SK-N-MC (cell line): ENCODE data around the gene ZFP36.
A peak's percentile ranks its signal among the peaks of the same experiment; 100 is the strongest.
"Not testable (repeated sequence)": the region's sequence is repeated elsewhere in the genome, so short reads cannot be mapped to it uniquely, and the experiment has no call there.

Experiments
- DNase-seq: peaks from one replicate; pipeline ENCODE4 v3.0.0-alpha.2; 2011; ENCODE audit warnings: low read depth, low spot score
- H3K27ac ChIP-seq: fragments of 200-600 bp; sonication (generic); 2 replicates; pipeline ENCODE4 v1.5.1; 2016; ENCODE audit warnings: mixed run types
- H3K36me3 ChIP-seq: fragments of 200-600 bp; sonication (generic); 2 replicates; pipeline ENCODE4 v1.6.1; 2017; ENCODE audit warnings: antibody characterized with exemption, low read length, mixed read lengths; ENCODE audit not compliant: insufficient read depth
- H3K4me3 ChIP-seq: fragments of 200-600 bp; sonication (generic); 2 replicates; pipeline ENCODE4 v1.5.1; 2016
- H3K9ac ChIP-seq: fragments of 200-600 bp; sonication (generic); 2 replicates; pipeline ENCODE4 v1.8.0; 2017; ENCODE audit warnings: mixed run types, mixed read lengths; ENCODE audit not compliant: insufficient read length
- H3K9me3 ChIP-seq: fragments of 200-600 bp; sonication (generic); 2 replicates; pipeline ENCODE4 v1.6.1; 2017; ENCODE audit warnings: low read depth, mild to moderate bottlenecking, antibody characterized with exemption, low read length, moderate library complexity, mixed read lengths
- EZH2 ChIP-seq: fragments of 200-600 bp; sonication (generic); IDR thresholded peaks from one replicate; pipeline ENCODE4 v1.6.1; 2017; ENCODE audit warnings: antibody characterized with exemption
- FOXP2 ChIP-seq: optimal IDR thresholded peaks from 2 replicates; pipeline ENCODE3; 2011; ENCODE audit warnings: mild to moderate bottlenecking, moderate library complexity; ENCODE audit not compliant: insufficient read depth; ENCODE audit errors: extremely low read length, control extremely low read depth
- POLR2AphosphoS5 ChIP-seq: IDR thresholded peaks from 2 replicates; pipeline ENCODE4 v1.6.1; 2012; ENCODE audit warnings: mild to moderate bottlenecking, low read depth, low read length, borderline replicate concordance

Gene ZFP36

DNA sequence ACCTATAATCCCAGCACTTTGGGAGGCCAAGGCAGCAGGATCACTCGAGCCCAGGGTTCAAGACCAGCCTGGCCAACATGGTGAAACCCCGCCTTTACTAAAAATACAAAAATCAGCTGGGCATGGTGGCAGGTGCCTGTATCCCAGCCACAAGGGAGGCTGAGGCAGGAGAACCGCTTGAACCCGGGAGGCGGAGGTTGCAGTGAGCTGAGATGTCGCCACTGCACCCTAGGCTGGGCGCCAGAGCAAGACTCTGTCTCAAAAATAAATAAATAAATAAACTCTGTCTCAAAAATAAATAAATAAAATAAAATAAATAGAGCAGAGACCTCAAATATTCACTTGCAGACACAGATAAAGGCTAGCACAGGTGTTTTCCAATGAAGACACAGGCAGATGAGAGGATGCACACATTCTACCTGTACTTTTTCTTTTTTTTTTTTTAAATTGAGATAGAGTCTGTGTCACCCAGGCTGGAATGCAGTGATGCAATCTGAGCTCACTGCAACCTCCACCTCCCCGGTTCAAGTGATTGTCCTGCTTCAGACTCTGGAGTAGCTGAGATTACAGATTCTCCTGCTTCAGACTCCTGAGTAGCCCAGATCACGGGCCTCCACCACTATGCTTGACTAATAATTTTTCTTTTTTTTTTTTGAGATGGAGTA lies 31.8 kb downstream of the ZFP36 start:
- Histone ChIP-seq H3K36me3 (peaks cover 20% of the 10 kb centered on the region), H3K4me3 (no peak overlapping the region), H3K9ac (no peak overlapping the region), H3K9me3 (no peaks in the 10 kb centered on the region), H3K27ac (no peak overlapping the region)
- no peak for DNase-seq
- no peak for TF ChIP-seq EZH2
- TF ChIP-seq POLR2AphosphoS5, result no peak
- TF ChIP-seq FOXP2, result no peak

- Histone ChIP-seq H3K9ac (peak overlapping the region; percentile 97), H3K36me3 (peaks cover 16% of the 10 kb centered on the region), H3K27ac (peak overlapping the region; percentile 89), H3K9me3 (no peaks in the 10 kb centered on the region), H3K4me3 (peak overlapping the region; percentile 95)
- no peak for DNase-seq
- TF ChIP-seq EZH2, result no peak
- TF ChIP-seq POLR2AphosphoS5, result no peak
- TF ChIP-seq FOXP2, result no peak
Observed at GRCh38 chr19:39444598-39445195, 38.0 kb downstream of the ZFP36 start.

DNA sequence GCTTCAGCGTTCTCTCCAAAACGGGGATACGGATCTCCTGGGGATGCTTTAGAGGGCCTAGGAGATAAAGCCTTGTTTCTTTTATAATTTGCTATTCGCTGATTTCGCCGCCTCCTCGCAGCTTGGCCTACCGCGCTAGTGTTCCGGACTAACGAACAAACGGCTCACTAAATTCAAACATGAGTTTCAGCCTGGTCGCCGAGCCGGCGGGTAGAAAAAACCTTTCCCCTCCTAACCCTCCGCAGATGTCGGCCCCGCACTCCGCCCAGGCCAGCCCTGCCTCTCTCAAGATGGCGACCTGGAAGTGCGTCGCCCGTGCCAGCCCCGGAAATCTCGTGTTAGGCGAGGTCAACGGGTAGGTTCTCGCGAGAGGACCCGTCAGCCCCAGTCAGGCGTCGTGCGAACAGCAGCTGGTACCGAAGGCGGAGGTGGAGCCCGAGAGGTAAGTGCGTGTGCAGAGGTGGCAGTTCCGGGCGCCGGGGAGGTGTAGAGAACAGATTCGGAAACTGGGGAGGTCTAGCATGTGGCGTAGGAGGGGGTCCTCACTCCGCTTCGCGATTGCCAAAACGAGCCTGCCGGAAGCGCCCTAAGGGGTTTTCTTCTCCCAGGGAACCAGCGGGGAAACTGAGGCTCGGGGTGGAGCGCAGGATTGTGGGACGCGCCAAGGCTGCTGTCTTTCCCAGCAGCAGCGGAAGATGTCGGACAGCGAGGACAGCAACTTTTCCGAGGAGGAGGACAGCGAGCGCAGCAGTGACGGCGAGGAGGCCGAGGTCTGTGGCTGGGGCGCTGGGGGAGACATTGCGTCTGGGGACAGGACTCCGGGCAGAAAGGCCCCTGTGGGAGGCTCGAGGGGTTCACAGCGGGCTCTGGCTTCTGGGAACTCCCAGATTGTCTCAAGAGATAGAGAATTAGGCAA lies 38.8 kb downstream of the ZFP36 start, which contains the start of gene SUPT5H:
Gene SUPT5H (plus strand): TSS at position 387 of the 916 bp plus-strand sequence. CDS start 309 bp downstream, at position 696.
- no peak for TF ChIP-seq FOXP2
- peak; percentile 93 for TF ChIP-seq POLR2AphosphoS5
- Histone ChIP-seq H3K27ac (peak within 1 kb of the TSS; percentile 89), H3K9me3 (no peaks in the 10 kb centered on the region), H3K4me3 (peak within 1 kb of the TSS; percentile 95), H3K36me3 (peaks cover 16% of the 10 kb centered on the region), H3K9ac (peak within 1 kb of the TSS; percentile 97)
- DNase-seq, result peak; percentile 79

- peaks cover 20% of the 10 kb centered on the region for H3K36me3 ChIP-seq
- H3K9me3 ChIP-seq, result no peaks in the 10 kb centered on the region
- DNase-seq, result no peak
- no peak overlapping the region; the same call in 1 of the 2 replicates for H3K27ac ChIP-seq
- H3K9ac ChIP-seq, result peak overlapping the region; percentile 97
- peak overlapping the region; percentile 95 for H3K4me3 ChIP-seq
- TF ChIP-seq EZH2 (no peak), FOXP2 (no peak), POLR2AphosphoS5 (no peak)
Observed at GRCh38 chr19:39446365-39447084, 39.9 kb downstream of the ZFP36 start.

DNA sequence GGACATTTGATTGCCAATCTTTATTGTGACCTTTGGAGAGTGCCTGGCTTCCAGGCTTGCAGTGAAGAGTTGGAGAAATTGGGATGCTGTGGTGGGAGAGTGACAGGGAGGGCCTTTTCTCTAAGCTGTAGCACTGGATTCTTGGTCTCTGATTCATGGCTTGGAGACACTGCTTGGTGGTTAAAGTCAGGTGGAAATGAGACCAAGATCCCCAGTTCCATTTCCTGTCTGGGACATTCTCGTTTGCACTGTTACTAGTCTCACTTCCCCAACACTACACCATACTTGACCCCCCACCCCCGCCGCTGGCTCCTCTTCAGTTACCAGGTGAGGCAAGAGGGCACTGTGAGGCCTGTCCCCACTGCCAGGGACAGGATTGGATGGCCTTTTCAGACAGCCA lies 41.6 kb downstream of the ZFP36 start:
- Histone ChIP-seq H3K4me3 (no peak overlapping the region), H3K36me3 (peaks cover 34% of the 10 kb centered on the region), H3K27ac (no peak overlapping the region), H3K9ac (no peak overlapping the region), H3K9me3 (no peaks in the 10 kb centered on the region)
- DNase-seq, result no peak
- TF ChIP-seq POLR2AphosphoS5, result no peak
- TF ChIP-seq EZH2, result no peak
- TF ChIP-seq FOXP2, result no peak

DNA sequence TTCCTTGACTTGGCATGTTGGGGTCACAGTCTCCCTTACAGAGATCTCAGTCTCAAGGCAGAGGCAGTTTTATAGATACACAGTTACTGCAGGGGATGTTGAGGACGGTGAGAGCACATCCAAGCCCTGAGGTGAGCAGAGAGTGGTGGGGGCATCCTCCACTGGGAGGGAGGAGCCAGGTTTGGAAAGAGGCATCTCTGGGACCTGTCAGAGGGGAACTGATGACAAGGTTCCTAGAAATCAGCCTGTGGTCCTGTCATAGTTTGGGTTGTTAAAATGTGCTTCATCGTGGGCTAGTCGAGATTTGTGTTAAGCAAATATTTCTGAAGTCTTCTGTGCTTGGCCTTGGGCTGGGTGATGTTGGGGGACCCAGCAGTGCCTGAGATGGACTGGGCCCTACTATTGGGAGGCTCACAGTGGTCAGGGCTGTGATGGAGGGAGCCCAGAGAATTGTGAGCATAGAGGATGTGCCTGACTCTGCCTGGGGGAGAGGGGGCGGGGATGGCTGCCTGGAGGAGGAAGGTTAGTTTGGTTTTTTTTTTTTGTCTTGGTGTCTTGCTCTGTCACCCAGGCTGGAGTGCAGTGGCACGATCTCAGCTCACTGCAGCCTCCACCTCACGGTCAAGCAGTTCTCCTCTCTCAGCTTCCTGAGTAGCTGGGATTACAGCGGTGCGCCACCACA lies 42.6 kb downstream of the ZFP36 start:
- H3K9me3 ChIP-seq, result no peaks in the 10 kb centered on the region

DNA sequence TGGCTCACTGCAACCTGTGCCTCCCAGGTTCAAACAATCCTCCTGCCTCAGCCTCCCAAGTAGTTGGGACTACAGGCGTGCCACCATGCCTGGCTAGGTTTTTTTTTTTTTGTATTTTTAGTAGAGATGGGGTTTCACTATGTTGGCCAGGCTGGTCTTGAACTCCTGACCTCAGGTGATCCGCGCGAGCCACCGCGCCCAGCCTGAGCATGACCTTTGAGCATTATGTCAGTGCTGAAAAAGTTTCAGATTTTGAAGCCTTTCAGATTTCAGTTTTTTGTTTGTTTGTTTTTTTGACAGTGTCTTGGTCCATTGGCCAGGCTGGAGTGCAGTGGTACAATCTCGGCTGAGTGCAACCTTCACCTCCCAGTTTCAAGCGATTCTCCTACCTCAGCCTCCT lies 44.6 kb downstream of the ZFP36 start:
- not testable (repeated sequence) for H3K9me3 ChIP-seq, H3K27ac ChIP-seq, H3K9ac ChIP-seq, H3K4me3 ChIP-seq, DNase-seq
- peaks cover 42% of the 10 kb centered on the region for H3K36me3 ChIP-seq

More for the DNA sequence above, 42.6 kb downstream of the ZFP36 start:
- no peak overlapping the region for H3K27ac ChIP-seq
- H3K4me3 ChIP-seq, result no peak overlapping the region
- H3K36me3 ChIP-seq, result peaks cover 38% of the 10 kb centered on the region
- no peak for DNase-seq
- TF ChIP-seq EZH2, result no peak
- no peak for TF ChIP-seq POLR2AphosphoS5
- no peak for TF ChIP-seq FOXP2
- no peak overlapping the region for H3K9ac ChIP-seq
